NCI-H146 treated with DMSO at 0.1 percent for 48 hours (cell line): ENCODE measurements around the gene G6PD.
"Not testable (repeated sequence)": the region's sequence is repeated elsewhere in the genome, so short reads cannot be mapped to it uniquely, and the experiment has no call there.

Experiments used
- DNase-seq: peaks from one replicate; lab custom pipeline; 2025; ENCODE audit not compliant: unreplicated experiment; lab: John Stamatoyannopoulos, UW

G6PD gene

DNA sequence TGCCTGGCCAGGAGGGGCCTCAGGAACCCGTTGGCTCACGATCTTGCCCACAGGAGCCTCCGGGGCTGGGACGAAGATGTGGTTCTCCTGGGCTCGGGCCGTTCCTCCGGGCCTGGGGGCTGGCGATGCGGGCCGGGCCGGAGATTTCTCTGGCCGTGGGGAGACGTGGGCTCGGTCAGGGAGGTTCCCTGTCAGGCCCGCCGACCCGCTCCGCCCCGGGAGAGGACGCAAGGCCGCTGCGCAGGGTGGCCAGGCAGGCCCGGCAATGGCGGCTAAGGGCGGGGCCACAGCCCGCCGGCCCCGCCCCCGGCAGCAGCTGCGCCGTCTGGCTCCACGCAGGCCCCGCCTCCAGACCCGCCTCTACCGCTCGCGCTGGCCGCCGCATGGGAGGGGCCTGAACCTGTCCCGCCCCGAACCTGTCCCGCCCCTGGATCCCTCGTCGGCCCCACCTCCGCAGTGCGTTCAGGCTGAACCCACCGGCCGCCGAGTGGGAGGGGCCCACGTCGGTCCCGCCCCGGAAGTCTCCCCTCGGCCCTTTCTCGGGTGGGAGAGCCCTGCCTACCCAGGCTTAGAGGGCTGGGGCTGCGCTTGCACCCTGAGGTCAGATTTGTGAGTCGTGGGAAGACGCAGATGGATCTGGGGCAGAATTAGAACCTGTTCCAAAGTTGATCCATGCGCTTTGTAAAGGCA, 30.5 kb downstream of the G6PD start, which contains the start of gene FAM3A:
Gene FAM3A (minus strand): TSS at position 267 of the 690 bp plus-strand sequence. CDS start 460 bp downstream, outside the sequence.
- DNase-seq = peak; percentile 86

- DNase-seq = peak; percentile 30
Observed at GRCh38 chrX:154515090-154515965, 31.3 kb downstream of the G6PD start.

GRCh38 chrX:154513716-154514115, 32.9 kb downstream of the G6PD start:
- DNase-seq = no peak

- no peak for DNase-seq
Observed at GRCh38 chrX:154512879-154513553, 33.6 kb downstream of the G6PD start.

- no peak for DNase-seq
Observed at GRCh38 chrX:154511761-154512160, 34.9 kb downstream of the G6PD start.

- no peak for DNase-seq
Observed at GRCh38 chrX:154509455-154509854, 37.2 kb downstream of the G6PD start.

GRCh38 chrX:154508384-154508745, 38.3 kb downstream of the G6PD start:
- no peak for DNase-seq

DNA sequence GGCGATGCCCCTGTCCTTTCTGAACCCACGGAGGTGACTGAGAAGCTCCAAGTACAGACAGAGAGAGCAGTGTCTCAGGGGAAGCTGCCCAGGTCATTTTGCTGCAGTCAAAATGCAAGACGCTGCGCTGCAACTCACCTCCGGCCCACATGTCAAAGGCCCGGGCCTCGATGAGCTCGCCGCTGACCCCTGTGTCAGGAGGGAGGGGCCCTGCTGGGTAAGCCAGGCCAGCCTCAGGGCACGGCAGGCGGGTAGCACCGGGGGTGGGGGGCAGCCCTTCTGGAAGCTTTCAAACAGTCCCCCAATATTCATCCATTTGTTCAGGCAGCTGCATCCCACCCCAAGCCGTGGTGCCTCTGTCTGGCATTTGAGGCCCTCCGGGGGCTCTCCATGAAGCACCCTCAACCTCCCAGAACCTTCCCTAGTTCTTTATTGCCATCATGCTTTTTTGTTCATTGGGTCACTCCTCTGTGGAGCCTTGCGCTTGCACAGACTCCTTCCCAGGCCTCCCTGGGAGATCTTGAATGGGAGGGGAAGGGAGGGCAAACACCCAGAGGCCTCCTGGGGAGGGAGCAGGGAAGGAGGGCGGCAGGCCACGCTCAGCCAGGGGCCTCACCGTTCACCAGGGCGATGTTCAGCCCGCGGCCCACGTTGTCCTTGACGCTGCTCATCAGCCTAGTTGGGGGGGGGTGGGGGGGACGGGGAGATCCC, 38.8 kb downstream of the G6PD start:
- no peak for DNase-seq

DNA sequence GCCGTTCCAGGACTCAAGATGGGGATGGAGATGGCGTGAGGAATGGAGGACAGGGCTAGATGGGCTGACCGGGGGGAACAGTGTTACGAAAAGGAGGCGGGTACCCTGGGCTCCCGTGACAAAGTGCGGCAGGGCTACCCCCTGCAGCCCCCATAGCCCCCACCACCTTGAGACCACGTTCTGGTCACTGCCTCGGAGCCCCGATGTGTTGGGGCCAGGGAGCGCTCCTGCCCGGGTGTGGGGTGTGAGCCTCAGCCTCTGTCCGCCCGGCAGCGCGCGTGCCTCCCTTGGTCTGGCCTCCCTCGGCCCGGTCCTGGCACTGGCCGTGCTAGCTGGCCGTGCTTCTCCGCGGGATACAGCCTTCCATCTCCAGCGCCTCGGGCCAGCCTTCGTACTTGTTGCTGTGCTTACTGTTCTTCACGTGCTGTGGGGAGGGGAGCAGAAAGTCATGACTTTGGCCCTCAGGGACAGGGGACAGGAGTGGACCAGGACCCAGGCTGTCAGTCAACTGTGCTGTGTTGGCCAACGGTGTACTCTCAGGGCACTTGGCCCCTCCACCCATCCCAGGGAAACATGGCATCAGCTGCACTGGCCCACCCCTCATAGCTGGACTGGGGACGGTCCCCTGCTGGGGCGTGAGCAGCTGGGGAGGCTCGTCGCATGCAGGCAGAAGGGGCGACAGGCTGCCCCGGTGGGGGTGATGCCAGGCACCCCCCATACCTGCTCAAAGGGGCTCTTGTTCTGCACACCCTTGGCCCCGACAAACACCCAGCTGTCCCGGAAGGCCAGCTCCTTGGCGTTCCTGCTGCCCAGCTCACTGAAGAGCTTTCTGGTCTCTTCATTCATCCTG, 39.9 kb downstream of the G6PD start:
- DNase-seq = no peak

- DNase-seq = no peak
Observed at GRCh38 chrX:154505734-154506133, 40.9 kb downstream of the G6PD start.

GRCh38 chrX:154502989-154503388, 43.7 kb downstream of the G6PD start:
- no peak for DNase-seq

- DNase-seq = no peak
Observed at GRCh38 chrX:154502098-154502497, 44.5 kb downstream of the G6PD start.

DNA sequence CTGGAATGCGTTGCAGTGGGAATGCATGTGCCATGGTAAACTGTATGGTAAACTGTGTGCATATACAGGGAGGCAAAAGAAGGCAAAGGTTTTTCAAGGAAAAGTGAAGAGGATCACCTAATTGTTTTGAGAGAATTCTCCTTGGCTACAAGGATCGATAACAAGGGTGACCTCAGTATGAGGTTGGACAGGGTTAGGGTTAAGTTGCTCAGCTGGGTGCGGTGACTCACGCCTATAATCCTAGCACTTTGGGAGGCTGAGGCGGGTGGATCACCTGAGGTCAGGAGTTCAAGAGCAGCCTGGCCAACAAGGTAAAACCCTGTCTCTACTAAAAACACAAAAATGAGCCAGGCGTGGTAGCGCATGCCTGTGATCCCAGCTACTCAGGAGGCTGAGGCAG, 45.2 kb downstream of the G6PD start:
- DNase-seq = not testable (repeated sequence)

- DNase-seq = not testable (repeated sequence)
Observed at GRCh38 chrX:154496591-154497137, 50.0 kb downstream of the G6PD start.

DNA sequence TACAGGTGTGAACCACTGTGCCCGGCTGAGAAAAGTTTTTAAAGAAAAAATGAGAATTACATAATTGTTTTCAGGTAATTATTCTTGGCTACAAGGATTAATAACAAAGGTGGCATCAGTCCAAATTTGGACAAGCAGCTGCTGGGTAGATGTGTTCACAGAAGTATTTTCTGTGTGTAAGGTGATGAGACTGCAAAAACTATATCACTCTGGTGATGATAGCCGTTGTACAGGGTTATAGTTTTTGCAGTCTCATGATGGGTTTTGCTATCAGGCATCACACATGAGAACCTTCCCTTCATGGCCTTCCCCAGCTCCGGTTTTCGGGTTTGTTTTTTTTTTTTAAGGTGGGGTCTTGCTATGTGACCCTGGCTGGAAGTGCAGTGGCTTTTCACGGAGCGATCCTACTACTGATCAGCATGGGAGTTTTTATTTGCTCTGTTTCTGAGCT, 51.1 kb downstream of the G6PD start:
- DNase-seq = no peak

GRCh38 chrX:154494715-154495114, 51.9 kb downstream of the G6PD start:
- DNase-seq = no peak

GRCh38 chrX:154490414-154491083, 56.1 kb downstream of the G6PD start, which contains the start of gene SLC10A3:
Gene SLC10A3, minus strand, starts transcription at chrX:154490629. Its CDS starts 1,689 bp downstream, at chrX:154488940.
- DNase-seq = peak; percentile 69

DNA sequence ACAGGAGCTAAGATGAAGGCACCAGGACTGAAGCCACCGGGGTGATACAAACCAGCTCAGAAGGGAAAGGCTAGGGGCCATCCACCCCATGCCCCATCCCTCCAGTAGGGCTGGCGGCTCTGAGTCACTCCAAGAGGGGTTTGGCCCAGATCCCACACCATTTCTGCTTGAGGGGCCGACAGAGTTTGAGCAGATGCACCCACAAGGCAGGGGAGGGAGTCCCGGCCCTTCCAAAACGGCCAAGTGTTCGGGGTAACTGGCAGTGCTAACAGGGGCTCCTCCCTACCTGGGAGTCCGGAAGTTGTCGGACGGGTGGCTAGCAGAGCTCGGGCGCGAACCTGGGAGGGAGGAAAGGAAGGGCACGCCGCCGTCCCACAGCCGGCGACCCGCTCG, 56.6 kb downstream of the G6PD start:
- DNase-seq = no peak

- DNase-seq = no peak
Observed at GRCh38 chrX:154489182-154489581, 57.5 kb downstream of the G6PD start.
